ENCODE data around the gene ADPGK.

The ADPGK gene

GRCh38 chr15:72790302-72790910 is 6.8 kb upstream of the ADPGK start:
- Histone ChIP-seq H3K4me1 (ENCODE audit: control insufficient read depth, insufficient read depth, low read length) (no peaks in the 10 kb centered on the region), H3K4me3 (ENCODE audit: low read length) (no peak overlapping the region), H3K27ac (ENCODE audit: low read length) (no peak overlapping the region), H3K36me3 (ENCODE audit: control insufficient read depth, insufficient read depth, low read length) (no peaks in the 10 kb centered on the region), H3K9me3 (ENCODE audit: control insufficient read depth, insufficient read depth, low read length) (no peaks in the 10 kb centered on the region), H3K27me3 (ENCODE audit: control insufficient read depth, insufficient read depth, low read length) (no peaks in the 10 kb centered on the region)
- DNase-seq (ENCODE audit: low read depth, low spot score), result no peak
- WGBS (ENCODE audit: insufficient coverage, insufficient read length), result no CpG with 5 or more reads among the region's 1 CpG

GRCh38 chr15:72787526-72787925 is 4.0 kb upstream of the ADPGK start:
- no CpG with 5 or more reads among the region's 1 CpG for WGBS (ENCODE audit: insufficient coverage, insufficient read length)
- H3K9me3 ChIP-seq (ENCODE audit: control insufficient read depth, insufficient read depth, low read length), result no peaks in the 10 kb centered on the region

GRCh38 chr15:72786676-72787345 is 3.3 kb upstream of the ADPGK start:
- Histone ChIP-seq H3K27ac (ENCODE audit: low read length) (no peak overlapping the region), H3K9me3 (ENCODE audit: control insufficient read depth, insufficient read depth, low read length) (no peaks in the 10 kb centered on the region), H3K4me1 (ENCODE audit: control insufficient read depth, insufficient read depth, low read length) (no peaks in the 10 kb centered on the region), H3K27me3 (ENCODE audit: control insufficient read depth, insufficient read depth, low read length) (no peaks in the 10 kb centered on the region), H3K36me3 (ENCODE audit: control insufficient read depth, insufficient read depth, low read length) (no peaks in the 10 kb centered on the region), H3K4me3 (ENCODE audit: low read length) (no peak overlapping the region)
- no peak for DNase-seq (ENCODE audit: low read depth, low spot score)
- no CpG with 5 or more reads among the region's 8 CpGs for WGBS (ENCODE audit: insufficient coverage, insufficient read length)

More at GRCh38 chr15:72787526-72787925, 4.0 kb upstream of the ADPGK start:
- Histone ChIP-seq H3K27me3 (ENCODE audit: control insufficient read depth, insufficient read depth, low read length) (no peaks in the 10 kb centered on the region), H3K4me3 (ENCODE audit: low read length) (no peak overlapping the region), H3K36me3 (ENCODE audit: control insufficient read depth, insufficient read depth, low read length) (no peaks in the 10 kb centered on the region), H3K27ac (ENCODE audit: low read length) (no peak overlapping the region), H3K4me1 (ENCODE audit: control insufficient read depth, insufficient read depth, low read length) (no peaks in the 10 kb centered on the region)
- DNase-seq (ENCODE audit: low read depth, low spot score), result no peak

GRCh38 chr15:72786242-72786641 is 2.7 kb upstream of the ADPGK start:
- Histone ChIP-seq H3K27me3 (ENCODE audit: control insufficient read depth, insufficient read depth, low read length) (no peaks in the 10 kb centered on the region), H3K27ac (ENCODE audit: low read length) (no peak overlapping the region), H3K4me1 (ENCODE audit: control insufficient read depth, insufficient read depth, low read length) (no peaks in the 10 kb centered on the region), H3K4me3 (ENCODE audit: low read length) (no peak overlapping the region), H3K9me3 (ENCODE audit: control insufficient read depth, insufficient read depth, low read length) (no peaks in the 10 kb centered on the region), H3K36me3 (ENCODE audit: control insufficient read depth, insufficient read depth, low read length) (no peaks in the 10 kb centered on the region)
- no CpG with 5 or more reads among the region's 4 CpGs for WGBS (ENCODE audit: insufficient coverage, insufficient read length)
- no peak for DNase-seq (ENCODE audit: low read depth, low spot score)

- no peak overlapping the region for H3K4me3 ChIP-seq (ENCODE audit: low read length)
- WGBS (ENCODE audit: insufficient coverage, insufficient read length), result no CpG with 5 or more reads among the region's 2 CpGs
- H3K36me3 ChIP-seq (ENCODE audit: control insufficient read depth, insufficient read depth, low read length), result no peaks in the 10 kb centered on the region
- H3K27ac ChIP-seq (ENCODE audit: low read length), result no peak overlapping the region
- no peaks in the 10 kb centered on the region for H3K4me1 ChIP-seq (ENCODE audit: control insufficient read depth, insufficient read depth, low read length)
- no peaks in the 10 kb centered on the region for H3K9me3 ChIP-seq (ENCODE audit: control insufficient read depth, insufficient read depth, low read length)
- no peaks in the 10 kb centered on the region for H3K27me3 ChIP-seq (ENCODE audit: control insufficient read depth, insufficient read depth, low read length)
- no peak for DNase-seq (ENCODE audit: low read depth, low spot score)
Measured at GRCh38 chr15:72785841-72786240, 2.3 kb upstream of the ADPGK start.

GRCh38 chr15:72785432-72785831 is 1.9 kb upstream of the ADPGK start:
- no CpG with 5 or more reads among the region's 4 CpGs for WGBS (ENCODE audit: insufficient coverage, insufficient read length)
- H3K27ac ChIP-seq (ENCODE audit: low read length), result no peak overlapping the region
- no peaks in the 10 kb centered on the region for H3K36me3 ChIP-seq (ENCODE audit: control insufficient read depth, insufficient read depth, low read length)

GRCh38 chr15:72784456-72784876 is 908 bp upstream of the ADPGK start:
- Histone ChIP-seq H3K4me1 (ENCODE audit: control insufficient read depth, insufficient read depth, low read length) (no peaks in the 10 kb centered on the region), H3K36me3 (ENCODE audit: control insufficient read depth, insufficient read depth, low read length) (no peaks in the 10 kb centered on the region), H3K9me3 (ENCODE audit: control insufficient read depth, insufficient read depth, low read length) (no peaks in the 10 kb centered on the region), H3K27ac (ENCODE audit: low read length) (no peak overlapping the region), H3K4me3 (ENCODE audit: low read length) (peak overlapping the region; percentile 82; the same call in 1 of the 2 replicates), H3K27me3 (ENCODE audit: control insufficient read depth, insufficient read depth, low read length) (no peaks in the 10 kb centered on the region)
- no peak for DNase-seq (ENCODE audit: low read depth, low spot score)
- WGBS (ENCODE audit: insufficient coverage, insufficient read length), result no CpG with 5 or more reads among the region's 7 CpGs

More at GRCh38 chr15:72785432-72785831, 1.9 kb upstream of the ADPGK start:
- no peaks in the 10 kb centered on the region for H3K9me3 ChIP-seq (ENCODE audit: control insufficient read depth, insufficient read depth, low read length)
- H3K4me3 ChIP-seq (ENCODE audit: low read length), result no peak overlapping the region
- no peaks in the 10 kb centered on the region for H3K27me3 ChIP-seq (ENCODE audit: control insufficient read depth, insufficient read depth, low read length)
- H3K4me1 ChIP-seq (ENCODE audit: control insufficient read depth, insufficient read depth, low read length), result no peaks in the 10 kb centered on the region
- DNase-seq (ENCODE audit: low read depth, low spot score), result no peak

GRCh38 chr15:72783004-72783639 is 436 bp downstream of the ADPGK start:
- DNase-seq (ENCODE audit: low read depth, low spot score), result no peak
- Histone ChIP-seq H3K4me1 (ENCODE audit: control insufficient read depth, insufficient read depth, low read length) (no peaks in the 10 kb centered on the region), H3K27me3 (ENCODE audit: control insufficient read depth, insufficient read depth, low read length) (no peaks in the 10 kb centered on the region), H3K9me3 (ENCODE audit: control insufficient read depth, insufficient read depth, low read length) (no peaks in the 10 kb centered on the region), H3K4me3 (ENCODE audit: low read length) (peak overlapping the region; percentile 82), H3K27ac (ENCODE audit: low read length) (no peak overlapping the region), H3K36me3 (ENCODE audit: control insufficient read depth, insufficient read depth, low read length) (no peaks in the 10 kb centered on the region)
- no CpG with 5 or more reads among the region's 52 CpGs for WGBS (ENCODE audit: insufficient coverage, insufficient read length)

- peak overlapping the region; percentile 82; the same call in 1 of the 2 replicates for H3K4me3 ChIP-seq (ENCODE audit: low read length)
- DNase-seq (ENCODE audit: low read depth, low spot score), result no peak
- WGBS (ENCODE audit: insufficient coverage, insufficient read length), result no CpG with 5 or more reads among the region's 14 CpGs
- no peaks in the 10 kb centered on the region for H3K27me3 ChIP-seq (ENCODE audit: control insufficient read depth, insufficient read depth, low read length)
- H3K27ac ChIP-seq (ENCODE audit: low read length), result no peak overlapping the region
- no peaks in the 10 kb centered on the region for H3K4me1 ChIP-seq (ENCODE audit: control insufficient read depth, insufficient read depth, low read length)
- no peaks in the 10 kb centered on the region for H3K36me3 ChIP-seq (ENCODE audit: control insufficient read depth, insufficient read depth, low read length)
- no peaks in the 10 kb centered on the region for H3K9me3 ChIP-seq (ENCODE audit: control insufficient read depth, insufficient read depth, low read length)
Measured at GRCh38 chr15:72782274-72783003, 1.1 kb downstream of the ADPGK start.

GRCh38 chr15:72781631-72782030 is 1.9 kb downstream of the ADPGK start:
- Histone ChIP-seq H3K9me3 (ENCODE audit: control insufficient read depth, insufficient read depth, low read length) (no peaks in the 10 kb centered on the region), H3K27ac (ENCODE audit: low read length) (no peak overlapping the region), H3K27me3 (ENCODE audit: control insufficient read depth, insufficient read depth, low read length) (no peaks in the 10 kb centered on the region), H3K4me3 (ENCODE audit: low read length) (no peak overlapping the region), H3K4me1 (ENCODE audit: control insufficient read depth, insufficient read depth, low read length) (no peaks in the 10 kb centered on the region), H3K36me3 (ENCODE audit: control insufficient read depth, insufficient read depth, low read length) (no peaks in the 10 kb centered on the region)
- no peak for DNase-seq (ENCODE audit: low read depth, low spot score)
- WGBS (ENCODE audit: insufficient coverage, insufficient read length), result no CpG with 5 or more reads among the region's 6 CpGs
